OCI-LY7 (cell line): Measurements from ENCODE around the gene POLR1H.

Experiments used
- CTCF ChIP-seq: fragments of 200-600 bp; sonication (generic); conservative IDR thresholded peaks from 2 replicates; pipeline ENCODE4 v1.5.1; 2014; ENCODE audit warnings: mild to moderate bottlenecking, antibody characterized with exemption, low read length, moderate library complexity, mixed read lengths
- EZH2phosphoT487 ChIP-seq: fragments of 200-600 bp; sonication (generic); IDR thresholded peaks from 2 replicates; pipeline ENCODE4 v1.6.1; 2018; ENCODE audit warnings: low read depth, borderline replicate concordance, mild to moderate bottlenecking, mixed run types, antibody characterized with exemption, low read length, moderate library complexity, mixed read lengths

- TF ChIP-seq CTCF (no peak), EZH2phosphoT487 (no peak)
Measured at GRCh38 chr6:30063315-30063714, 2.2 kb downstream of the POLR1H start.
